HG03045 (cell line): Measurements from ENCODE around the gene BLMH.

ENCODE experiments used
- ATAC-seq: cut with Tn5 transposase; IDR thresholded peaks from one replicate; pipeline ENCODE4 v1.9.1; 2021; ENCODE audit warnings: mild to moderate bottlenecking, moderate library complexity; ENCODE audit not compliant: unreplicated experiment

Gene BLMH, protein sequence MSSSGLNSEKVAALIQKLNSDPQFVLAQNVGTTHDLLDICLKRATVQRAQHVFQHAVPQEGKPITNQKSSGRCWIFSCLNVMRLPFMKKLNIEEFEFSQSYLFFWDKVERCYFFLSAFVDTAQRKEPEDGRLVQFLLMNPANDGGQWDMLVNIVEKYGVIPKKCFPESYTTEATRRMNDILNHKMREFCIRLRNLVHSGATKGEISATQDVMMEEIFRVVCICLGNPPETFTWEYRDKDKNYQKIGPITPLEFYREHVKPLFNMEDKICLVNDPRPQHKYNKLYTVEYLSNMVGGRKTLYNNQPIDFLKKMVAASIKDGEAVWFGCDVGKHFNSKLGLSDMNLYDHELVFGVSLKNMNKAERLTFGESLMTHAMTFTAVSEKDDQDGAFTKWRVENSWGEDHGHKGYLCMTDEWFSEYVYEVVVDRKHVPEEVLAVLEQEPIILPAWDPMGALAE

GRCh38 chr17:30291543-30292285 is at the start of gene BLMH:
TSS of gene BLMH (minus strand) at chr17:30291944. CDS start at chr17:30291819, 125 bp downstream.
- peak; percentile 87 for ATAC-seq

DNA sequence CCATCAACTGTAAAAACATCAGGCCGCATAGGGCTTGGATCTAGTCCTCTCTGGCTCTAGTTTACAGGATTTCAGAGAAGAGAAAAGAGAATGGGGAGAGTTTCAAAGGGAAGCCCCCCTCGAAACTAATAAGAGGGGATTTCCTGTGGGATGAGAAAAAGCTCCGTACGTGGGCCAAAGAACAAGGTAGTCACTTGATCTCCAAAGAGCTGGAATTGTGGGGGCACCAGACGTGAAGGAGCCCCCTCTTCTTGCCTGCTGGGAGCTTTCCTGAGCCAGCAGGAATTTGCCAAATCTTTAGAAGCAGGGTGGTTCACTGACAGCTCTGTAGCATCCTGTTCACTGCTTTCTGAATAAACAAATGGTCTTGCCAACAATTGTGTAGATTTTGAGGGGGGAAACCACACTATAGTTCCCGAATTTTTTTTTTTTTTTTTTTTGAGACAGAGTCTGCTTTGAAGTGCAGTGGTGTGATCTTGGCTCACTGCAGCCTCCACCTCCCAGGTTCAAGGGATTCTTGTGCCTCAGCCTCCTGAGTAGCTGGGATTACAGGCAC is 49.1 kb upstream of the BLMH start:
- no peak for ATAC-seq

GRCh38 chr17:30339086-30339485 is 47.3 kb upstream of the BLMH start:
- no peak for ATAC-seq

DNA sequence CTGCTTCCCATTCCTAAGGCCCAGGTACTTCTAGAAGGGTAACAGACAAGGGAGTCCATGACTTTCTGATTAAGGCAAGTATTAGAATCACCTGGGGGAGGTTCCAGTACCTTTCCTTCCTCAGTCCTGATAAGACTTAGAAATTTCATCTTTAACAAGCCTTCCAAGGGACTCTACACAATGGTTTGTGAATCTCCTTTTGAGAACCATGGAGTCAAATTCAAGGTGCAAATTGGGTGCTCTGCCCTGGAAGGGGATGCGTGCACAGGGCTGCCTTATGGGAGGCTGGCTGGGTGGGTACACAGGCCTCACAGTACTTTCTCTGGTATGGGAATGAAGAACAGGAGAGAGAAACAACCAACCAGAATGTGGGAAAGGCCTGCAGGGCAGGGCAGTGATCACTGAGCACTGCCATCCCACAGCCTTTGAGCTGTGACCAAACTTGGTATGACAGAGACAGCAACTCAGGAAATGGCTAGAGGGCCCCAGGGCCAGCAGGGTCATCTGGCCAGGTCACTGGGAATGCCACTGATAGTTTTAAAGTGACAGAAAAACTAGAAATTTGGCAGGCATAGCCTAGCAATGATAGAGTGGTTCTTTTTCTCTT is 45.8 kb upstream of the BLMH start:
- ATAC-seq, result no peak

DNA sequence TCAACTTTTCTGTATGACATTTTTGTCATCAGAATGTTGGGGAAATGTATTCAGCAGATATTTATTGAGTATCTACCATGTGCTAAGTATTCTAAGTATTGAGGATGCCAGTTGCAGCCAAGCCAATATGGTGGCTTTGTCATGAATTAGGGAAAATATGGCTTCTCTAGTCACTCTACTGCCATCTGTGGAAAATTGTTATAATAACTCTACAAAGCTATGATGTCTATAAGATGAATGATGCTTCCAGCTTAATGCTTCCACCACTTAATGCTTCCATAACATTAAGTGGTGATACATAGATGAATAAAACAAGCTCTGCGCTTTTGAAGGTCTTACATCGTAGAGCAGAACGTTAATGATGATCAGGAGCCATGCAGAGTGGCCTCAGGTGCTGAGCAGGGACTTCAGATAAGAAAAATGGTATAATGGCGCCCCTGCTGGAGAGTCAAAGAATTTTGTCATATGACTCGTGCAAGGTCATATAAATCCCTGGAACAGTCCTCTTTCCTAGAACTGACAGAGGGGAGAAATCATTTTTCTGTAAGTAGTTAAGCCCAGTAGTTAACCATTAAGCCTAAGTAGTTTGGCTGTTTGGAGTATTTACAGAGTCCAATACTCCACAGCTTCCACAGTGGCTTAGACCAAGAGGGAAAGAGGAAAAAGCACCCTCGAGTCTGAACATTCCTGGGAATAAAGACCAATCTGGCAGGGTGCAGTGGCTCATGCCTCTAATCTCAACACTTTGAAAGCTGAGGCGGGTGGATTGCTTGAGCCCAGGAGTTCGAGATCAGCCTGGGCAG is 44.8 kb upstream of the BLMH start:
- no peak for ATAC-seq

DNA sequence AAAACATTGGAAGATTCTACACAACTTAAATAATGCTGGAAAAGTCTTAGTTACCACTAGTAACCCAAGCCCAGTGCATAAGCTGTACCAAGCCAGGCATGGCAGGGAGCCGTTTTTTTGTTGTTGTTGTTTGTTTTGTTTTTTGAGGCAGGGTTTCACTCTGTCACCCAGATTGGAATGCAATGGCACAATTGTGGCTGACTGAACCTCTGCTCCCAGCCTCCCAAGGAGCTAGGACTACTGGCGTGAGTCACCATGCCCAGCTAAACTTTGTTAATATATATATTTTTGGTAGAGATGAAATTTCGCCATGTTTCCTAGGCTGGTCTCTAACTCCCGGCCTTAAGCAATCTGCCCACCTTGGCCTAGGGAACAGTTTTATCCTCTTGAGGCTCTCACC is 42.7 kb upstream of the BLMH start:
- ATAC-seq, result no peak

- ATAC-seq, result no peak
Measured at GRCh38 chr17:30333503-30334360, 42.0 kb upstream of the BLMH start, which contains the start of gene TMIGD1. TSS of gene TMIGD1 (minus strand) at chr17:30334057. CDS start at chr17:30332133, 1,924 bp downstream.

GRCh38 chr17:30332057-30332542 is 40.4 kb upstream of the BLMH start:
- peak; percentile 43 for ATAC-seq

- ATAC-seq, result no peak
Measured at GRCh38 chr17:30326809-30327208, 35.1 kb upstream of the BLMH start.

- no peak for ATAC-seq
Measured at GRCh38 chr17:30324723-30325122, 33.0 kb upstream of the BLMH start.

GRCh38 chr17:30323895-30324319 is 32.2 kb upstream of the BLMH start:
- no peak for ATAC-seq

- no peak for ATAC-seq
Measured at GRCh38 chr17:30323262-30323894, 31.6 kb upstream of the BLMH start.

DNA sequence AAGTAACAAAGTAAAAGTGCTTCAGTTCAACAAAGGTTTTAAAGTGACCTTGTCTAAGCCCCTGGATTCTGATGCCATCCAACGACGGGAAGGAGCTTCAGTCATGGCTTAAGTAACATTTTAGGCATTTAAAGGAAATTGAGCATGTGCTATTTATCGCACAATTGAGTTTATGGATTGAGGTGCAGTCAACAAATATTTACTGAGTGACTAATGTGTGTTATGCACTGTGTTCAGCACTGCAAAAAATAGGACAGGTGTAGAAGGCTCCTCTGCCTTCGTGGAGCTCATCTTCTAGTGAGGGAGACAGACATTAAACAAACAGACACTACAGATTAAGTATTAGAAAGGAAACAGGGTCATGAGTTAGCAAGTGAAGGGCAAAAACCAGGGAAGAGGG is 29.6 kb upstream of the BLMH start:
- no peak for ATAC-seq

DNA sequence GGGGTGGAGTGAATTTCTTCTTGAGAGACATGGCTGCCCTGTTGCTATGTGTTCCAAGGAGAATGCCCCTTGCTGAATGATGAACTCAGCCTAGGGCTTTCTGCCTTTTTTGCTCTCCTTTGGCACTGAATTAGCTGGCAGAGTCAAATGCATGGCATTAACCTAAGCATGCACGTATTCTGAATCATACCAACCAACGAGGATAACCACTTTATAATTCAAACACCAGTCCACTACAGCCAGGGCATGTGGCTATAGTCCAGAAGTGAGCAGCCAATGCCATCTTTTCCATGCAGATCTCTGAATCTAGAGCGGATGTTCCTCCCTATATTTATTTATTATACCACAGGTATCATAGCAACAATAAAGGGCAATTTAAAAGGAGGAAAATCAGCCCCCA is 26.4 kb upstream of the BLMH start:
- no peak for ATAC-seq

DNA sequence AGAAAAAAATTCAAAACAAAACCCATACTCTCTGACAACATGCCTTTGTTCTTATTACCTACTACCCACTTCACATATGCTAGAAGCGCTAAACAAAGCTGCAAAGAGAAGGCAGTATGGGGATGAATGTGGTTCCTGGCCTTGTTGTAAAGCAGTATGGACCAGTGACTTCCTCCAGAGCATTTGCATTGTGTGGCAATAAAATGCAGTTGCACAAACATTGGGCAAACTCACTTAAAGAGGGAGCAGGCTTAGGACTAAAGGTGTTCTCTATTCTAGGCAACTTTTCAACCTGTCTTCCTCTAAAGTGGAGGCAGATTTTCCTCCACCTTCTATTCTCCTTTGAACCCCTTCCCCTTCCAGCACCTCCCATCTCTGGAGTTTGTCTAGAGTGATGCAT is 25.0 kb upstream of the BLMH start:
- ATAC-seq, result no peak

- no peak for ATAC-seq
Measured at GRCh38 chr17:30315106-30315505, 23.4 kb upstream of the BLMH start.

DNA sequence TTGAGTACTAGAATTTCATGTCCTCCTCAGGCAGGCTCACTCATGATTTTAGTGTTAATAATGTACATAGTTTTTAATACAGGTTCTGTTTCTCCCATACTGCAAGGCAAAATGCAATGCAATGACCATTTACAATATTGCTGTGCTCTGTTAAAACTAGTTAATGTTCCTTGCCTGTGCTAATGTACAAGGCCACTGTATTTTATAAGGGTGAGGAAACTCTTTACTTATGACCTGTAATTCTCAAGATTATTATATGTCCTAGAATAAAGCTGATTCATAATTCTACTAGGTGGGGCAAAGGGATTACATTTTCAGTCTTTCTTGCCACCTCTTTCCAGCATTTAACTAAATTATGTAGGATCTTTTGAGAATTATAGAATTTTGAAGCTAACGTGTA is 22.7 kb upstream of the BLMH start:
- no peak for ATAC-seq

- no peak for ATAC-seq
Measured at GRCh38 chr17:30312226-30312625, 20.5 kb upstream of the BLMH start.

- ATAC-seq, result no peak
Measured at GRCh38 chr17:30310562-30310961, 18.8 kb upstream of the BLMH start.
